GM12873 (cell line): ENCODE data around the gene KCNQ1.

Source experiments
- TF ChIP-seq, protein P1 (sequence below): IDR thresholded peaks from 2 replicates; pipeline ENCODE4 v1.5.1; 2012; ENCODE audit warnings: low read depth, mild to moderate bottlenecking, moderate library complexity, low read length, control low read depth; ENCODE audit not compliant: insufficient read depth; ENCODE audit errors: missing control alignments

Gene KCNQ1

DNA sequence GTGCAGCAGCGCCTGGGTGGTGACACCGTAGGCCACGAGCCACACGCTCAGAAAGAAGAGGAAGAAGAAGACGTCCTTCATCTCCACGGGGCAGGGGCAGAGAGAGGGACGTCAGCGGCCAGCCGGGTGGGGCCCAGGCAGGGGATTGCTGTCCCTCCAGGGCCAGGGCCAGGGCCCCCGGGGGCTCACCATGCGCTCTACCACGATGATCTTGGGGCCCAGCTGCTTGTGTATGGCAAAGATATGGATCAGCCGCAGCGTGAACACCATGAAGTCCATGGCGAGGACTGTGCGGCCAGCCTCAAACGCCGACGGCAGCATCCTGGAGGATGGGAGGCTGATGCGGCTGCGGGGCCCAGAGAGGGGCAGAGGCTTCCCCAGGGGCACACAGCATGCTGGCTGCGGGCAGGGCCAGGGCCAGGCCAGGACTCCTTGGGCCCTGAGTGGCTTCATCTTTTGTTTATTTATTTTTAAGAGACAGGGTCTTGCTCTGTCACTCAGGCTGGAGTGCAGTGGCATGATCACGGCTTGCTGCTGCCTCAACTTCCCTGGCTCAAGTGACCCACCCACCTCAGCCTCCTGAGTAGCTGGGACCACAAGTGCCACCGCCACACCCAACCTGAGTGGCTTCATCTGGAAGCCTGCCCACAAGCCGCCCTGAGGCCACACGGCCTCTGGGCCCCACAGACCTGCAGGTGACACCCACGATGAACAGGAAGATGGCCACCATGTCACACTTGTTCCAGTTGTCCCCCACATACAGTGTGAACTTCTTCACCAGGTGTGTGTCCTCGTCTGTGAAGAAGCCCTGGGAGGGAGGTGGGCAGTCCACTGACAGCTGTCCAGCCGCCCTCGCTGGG lies 33.1 kb upstream of the KCNQ1 start:
- TF ChIP-seq, protein P1, sequence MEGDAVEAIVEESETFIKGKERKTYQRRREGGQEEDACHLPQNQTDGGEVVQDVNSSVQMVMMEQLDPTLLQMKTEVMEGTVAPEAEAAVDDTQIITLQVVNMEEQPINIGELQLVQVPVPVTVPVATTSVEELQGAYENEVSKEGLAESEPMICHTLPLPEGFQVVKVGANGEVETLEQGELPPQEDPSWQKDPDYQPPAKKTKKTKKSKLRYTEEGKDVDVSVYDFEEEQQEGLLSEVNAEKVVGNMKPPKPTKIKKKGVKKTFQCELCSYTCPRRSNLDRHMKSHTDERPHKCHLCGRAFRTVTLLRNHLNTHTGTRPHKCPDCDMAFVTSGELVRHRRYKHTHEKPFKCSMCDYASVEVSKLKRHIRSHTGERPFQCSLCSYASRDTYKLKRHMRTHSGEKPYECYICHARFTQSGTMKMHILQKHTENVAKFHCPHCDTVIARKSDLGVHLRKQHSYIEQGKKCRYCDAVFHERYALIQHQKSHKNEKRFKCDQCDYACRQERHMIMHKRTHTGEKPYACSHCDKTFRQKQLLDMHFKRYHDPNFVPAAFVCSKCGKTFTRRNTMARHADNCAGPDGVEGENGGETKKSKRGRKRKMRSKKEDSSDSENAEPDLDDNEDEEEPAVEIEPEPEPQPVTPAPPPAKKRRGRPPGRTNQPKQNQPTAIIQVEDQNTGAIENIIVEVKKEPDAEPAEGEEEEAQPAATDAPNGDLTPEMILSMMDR, result no peak

- TF ChIP-seq, protein P1, result no peak
Observed at GRCh38 chr11:2412323-2412722, 32.5 kb upstream of the KCNQ1 start.

GRCh38 chr11:2413742-2414579 lies 30.8 kb upstream of the KCNQ1 start:
- TF ChIP-seq, protein P1, result no peak

DNA sequence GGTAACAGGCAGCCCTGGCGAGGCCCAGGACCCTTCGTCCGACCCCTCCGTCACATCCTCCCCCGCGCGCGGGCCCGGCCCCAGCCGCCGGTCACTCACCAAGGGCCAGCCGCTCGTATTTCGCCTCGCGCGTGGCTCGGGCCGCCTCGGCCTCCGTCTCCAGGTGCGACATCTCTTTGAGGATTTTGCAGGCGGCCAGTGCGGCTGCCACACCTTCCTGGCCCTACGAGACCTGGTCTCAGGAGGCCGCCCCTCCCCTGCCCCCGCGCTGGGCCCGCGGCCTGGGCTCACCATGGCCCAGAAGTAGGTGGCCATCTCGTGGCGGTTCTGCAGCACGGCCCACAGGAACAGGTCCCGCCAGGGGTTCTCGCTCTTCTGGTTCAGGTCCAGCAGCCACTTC lies 30.2 kb upstream of the KCNQ1 start:
- TF ChIP-seq, protein P1, result no peak

GRCh38 chr11:2415171-2415570 lies 29.6 kb upstream of the KCNQ1 start:
- TF ChIP-seq, protein P1, result no peak

GRCh38 chr11:2415601-2416380 lies 29.0 kb upstream of the KCNQ1 start:
- TF ChIP-seq, protein P1, result peak; percentile 40
